NCI-H748 treated with DMSO at 0.1 percent for 48 hours (cell line): ENCODE data around the gene PLPP1.

Source experiments
- DNase-seq: peaks from one replicate; lab custom pipeline; 2025; lab: John Stamatoyannopoulos, UW

Gene PLPP1

DNA sequence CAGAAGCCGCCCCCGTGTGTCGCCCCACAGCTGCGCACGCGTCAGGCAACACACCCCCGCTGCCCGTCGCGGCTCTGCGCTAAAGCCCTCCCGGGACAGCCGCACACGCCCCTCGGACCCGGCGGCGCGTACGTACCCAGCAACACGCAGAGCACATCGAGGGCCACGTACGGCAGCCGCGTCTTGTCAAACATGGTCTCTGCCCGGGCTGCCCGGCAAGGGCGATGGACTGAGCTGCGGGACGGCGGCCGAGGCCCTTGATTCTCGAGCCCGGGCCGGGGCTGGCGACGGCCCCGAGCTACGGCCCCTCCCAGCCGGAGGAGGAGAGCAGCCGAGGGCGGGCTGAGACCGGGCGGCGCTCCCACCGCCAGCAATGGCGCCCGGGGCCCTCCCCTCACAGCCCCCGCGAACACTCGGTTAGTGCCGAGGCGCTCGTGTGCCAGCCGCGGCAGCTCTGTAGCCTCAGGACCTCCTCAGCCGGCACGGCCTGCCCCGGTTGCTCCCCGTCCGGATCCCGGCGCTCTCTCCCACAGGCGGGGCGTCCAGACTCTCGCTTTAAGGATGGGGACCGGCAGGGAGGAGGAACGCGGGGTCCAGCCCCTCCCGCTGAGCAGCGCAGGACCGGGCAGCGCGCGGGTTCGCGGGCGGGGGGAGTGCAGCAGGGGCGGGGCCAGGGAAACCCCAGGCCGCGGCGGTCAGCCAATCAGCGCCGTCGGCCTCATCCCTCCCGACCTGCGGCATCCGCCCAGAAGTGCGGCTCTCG lies at the start of gene PLPP1:
PLPP1 (minus strand) TSS at position 529 of the 763 bp plus-strand sequence; CDS start at position 194, 335 bp downstream.
- peak; percentile 75 for DNase-seq

DNA sequence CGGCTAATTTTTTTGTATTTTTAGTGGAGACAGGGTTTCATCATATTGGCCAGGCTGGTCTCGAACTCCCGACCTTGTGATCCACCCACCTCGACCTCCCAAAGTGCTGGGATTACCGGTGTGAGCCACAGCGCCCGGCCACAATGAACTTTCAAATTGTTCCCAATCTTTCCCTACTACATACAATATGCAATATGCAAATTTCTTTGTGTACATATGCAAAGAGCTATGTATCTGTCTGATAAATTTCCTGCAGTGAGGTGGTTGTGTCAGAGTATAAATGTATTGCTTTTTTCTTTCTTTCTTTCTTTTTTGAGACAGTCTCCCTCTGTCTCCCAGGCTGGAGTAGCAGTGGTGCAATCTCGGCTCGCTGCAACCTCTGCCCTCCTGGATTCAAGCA lies 48.8 kb upstream of the PLPP1 start:
- no peak for DNase-seq

DNA sequence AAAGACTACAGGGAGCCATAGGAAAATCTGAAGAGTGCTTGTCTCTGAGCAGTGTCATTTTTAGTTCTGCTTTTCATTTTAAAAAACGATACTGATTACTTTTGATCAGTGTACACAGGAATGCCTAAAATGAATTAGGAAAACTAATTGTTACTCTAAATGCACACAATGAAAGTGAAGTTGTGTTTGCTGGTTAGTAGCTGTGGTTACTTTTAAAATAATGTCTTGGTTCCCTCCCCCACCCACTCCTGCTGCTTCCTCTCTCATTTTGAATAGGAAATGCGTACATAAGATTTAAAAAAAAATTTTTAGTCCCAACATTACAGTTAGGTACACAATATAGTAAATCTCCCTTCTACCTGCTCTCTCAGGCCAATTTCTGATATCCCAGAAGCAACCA lies 47.5 kb upstream of the PLPP1 start:
- DNase-seq: no peak

DNA sequence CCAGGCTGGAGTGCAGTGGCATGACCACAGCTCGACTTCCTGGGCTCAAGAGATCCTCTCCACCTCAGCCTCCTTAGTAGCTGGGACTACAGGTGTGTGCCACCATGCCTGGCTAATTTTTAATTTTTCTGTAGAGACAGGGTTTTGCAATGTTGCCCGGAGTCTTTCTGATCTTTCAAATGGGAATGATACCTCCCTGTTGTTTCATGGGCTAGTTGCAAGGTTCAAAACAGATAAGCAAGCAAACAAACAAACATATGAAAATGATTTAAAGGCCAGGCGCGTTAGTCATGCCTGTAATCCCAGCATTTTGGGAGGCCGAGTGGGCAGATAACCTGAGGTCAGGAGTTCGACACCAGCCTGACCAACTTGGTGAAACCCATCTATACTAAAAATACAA lies 45.3 kb upstream of the PLPP1 start:
- no peak for DNase-seq

DNA sequence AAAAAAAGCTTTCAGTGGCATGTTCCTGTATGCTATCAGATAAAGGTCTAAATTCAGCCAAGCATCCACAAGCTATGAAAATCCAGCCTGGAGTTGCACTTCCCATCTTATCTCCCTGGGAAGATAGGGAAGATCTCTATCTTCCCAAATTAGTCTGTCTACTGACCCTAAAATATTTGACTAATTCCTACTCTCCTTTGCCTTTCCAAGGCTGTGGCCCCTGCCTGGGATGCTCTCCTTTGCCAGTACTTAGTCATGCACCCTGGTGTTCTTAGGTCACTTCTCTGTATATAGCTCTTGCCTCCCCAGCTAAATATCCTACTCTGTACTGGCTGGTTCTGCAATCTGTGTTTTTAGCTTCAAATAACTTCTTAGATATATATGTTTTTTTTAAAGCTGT lies 44.0 kb upstream of the PLPP1 start:
- DNase-seq: no peak

DNA sequence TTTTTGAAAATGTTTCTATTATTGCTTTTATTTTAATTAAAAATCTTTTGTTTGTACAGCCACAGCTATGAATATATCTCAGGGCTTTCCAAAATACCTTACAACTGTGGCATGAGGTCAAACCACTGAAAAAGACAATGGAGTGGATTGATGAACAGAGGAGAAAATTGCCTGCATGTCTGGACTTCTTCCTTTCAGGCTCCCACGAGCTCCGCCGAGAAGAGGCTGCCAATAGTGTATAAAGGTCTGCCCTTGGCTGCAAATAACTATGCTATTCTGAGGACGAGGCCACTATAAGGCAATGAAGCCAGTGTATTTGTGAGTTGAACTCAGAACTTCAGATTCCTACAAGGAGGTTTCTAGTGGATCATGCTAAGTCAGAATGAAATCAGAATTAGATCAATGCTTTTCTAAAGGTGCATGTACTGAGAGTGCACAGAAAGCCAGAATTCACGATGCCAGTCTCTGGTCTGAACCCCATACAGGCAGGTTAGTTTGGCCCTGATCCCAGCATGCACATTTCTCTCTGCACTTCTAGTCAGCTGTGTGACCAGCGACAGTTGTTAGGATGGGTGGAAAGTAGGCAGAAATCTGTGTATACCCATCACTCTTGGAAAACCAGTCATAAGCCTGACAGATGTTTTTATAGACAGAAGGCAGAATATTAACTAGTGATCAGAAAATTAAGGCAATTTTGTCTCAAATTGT lies 42.7 kb upstream of the PLPP1 start:
- no peak for DNase-seq

DNA sequence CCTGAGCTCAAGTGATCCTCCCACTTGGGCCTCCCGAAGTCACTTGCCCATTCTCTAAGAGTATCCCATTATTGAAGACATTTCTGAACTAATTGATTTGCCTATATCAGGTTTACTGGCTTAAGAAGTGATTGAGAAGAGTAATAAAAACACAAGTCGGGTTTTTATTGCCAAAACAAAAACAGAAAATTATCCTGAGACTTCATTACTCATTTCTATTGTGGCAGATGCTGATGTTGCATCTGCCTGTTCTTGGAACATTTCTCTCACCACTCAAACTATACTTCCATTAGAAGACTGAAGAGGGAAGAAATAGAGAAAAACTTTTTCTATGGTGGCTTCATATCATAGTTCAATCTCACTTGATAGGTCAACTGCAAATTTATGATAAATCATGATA lies 41.9 kb upstream of the PLPP1 start:
- no peak for DNase-seq

DNA sequence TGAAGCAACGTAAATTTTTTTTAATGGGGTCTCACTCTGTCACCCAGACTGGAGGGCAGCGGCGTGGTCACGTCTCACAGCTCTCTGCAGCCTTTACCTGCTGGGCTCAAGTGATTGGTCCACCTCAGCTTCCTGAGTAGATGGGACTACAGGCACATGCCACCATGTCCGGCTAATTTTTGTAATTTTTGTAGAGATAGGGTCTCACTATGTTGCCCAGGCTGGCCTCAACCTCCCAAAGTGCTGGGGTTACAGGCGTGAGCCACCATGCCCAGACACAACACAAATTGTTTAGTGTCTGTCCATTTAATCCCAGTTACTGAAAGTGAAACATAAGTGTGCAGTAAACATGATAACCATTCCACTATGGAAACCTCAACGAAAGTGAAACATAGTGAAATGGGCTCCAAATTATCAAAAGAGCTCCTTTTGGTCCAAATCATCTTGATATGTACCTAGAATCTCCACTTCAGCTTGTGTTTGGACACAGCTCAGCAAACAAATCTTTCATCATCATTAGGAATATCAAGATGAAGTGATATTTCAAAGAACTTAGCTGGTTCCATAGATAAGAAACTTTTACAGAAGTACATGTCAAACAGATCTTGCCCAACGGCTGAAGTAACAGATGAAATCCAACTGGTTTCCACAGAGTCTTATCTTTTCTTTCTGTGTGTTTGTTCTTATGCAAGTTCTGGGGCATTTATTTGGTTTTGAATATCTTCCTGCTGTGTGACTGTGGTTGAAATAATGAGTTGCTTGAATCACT lies 41.2 kb upstream of the PLPP1 start:
- DNase-seq: no peak

DNA sequence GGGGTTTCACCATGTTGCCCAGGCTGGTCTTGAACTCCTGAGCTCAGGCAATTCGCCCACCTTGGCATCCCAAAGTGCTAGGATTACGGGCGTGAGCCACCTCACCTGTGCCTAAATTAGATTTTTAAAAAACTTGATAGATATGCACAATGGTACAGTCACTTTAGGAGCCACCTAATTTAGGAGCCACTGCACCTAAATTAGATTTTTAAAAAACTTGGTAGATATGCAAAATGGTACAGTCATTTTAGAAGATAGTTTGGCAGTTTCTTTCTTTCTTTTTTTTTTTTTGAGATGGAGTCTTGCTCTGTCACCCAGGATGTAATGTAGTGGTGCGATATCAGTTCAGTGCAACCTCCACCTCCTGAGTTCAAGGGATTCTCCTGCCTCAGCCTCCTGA lies 37.8 kb upstream of the PLPP1 start:
- DNase-seq: no peak

DNA sequence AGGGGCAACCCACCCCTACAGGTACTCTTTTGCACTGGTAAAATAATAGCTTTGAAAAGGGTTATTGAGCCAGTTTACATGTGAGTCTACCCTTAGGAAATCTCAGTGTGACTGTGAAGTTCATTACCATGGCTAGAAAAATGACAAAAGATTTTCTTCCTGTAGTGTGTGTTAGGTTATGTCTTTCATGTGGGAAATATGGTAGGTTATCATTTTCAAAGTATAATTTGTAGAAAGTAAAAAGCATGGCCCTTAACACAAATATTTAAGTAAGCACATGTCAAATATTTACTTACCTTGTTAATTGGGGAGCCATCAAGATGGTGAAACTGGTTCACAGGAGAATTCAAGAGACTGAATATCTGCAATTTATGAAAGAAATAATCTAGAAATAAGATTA lies 37.3 kb upstream of the PLPP1 start:
- peak; percentile 48 for DNase-seq

DNA sequence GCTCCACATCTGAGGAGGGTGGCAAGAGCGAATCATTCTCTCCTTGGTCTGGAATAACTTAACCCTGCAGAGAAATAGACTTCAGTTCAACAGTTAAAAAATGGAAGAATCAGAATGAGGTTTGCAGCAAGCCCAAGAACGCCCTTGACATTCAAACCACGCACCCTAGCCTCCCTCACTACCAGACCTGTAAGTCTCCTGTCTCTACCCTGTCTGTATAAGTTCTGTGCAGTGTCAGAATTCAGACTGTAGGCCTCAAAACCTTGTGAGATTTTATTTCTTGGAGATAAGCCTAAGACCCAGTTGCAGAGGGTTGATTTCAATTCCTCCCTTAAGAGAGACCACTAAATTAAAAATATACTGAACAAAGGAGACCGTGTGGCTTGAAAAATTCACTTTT lies 35.8 kb upstream of the PLPP1 start:
- no peak for DNase-seq

DNA sequence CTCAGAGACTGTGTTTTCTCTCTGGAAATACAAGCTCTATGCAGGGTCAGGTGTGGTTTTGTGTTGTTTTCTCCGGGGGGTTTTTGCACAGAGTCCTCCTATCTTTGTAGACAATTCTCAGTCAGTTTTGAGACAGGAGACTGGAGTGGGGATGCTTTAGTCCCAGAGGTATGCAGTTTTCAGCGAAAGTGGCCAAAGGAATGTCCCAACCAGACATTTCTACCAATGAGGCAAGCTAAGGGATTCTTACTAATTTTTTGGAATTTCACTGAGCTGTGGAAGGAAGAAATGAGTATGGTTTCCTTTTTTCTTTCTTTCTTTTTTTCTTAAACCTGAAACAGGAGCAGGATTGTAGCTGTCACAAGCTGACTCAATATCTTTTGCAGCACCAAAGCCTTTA lies 35.3 kb upstream of the PLPP1 start:
- DNase-seq: no peak

DNA sequence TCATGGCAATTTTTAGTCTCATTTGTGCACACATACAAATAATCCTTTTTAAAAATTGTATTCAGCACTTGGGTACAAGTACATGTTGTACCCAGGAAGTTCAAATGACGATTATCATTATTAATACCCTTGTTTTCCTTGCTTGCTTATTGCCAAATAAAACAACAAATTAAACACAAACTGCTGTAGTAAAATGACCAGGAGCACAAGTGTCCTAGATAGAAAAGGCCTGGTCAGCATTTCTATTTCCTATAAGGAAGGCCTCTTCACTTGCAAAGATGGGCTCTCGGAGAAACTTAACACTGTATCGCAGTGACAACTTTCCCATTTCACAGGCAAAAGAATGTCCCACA lies 34.7 kb upstream of the PLPP1 start:
- DNase-seq: no peak

DNA sequence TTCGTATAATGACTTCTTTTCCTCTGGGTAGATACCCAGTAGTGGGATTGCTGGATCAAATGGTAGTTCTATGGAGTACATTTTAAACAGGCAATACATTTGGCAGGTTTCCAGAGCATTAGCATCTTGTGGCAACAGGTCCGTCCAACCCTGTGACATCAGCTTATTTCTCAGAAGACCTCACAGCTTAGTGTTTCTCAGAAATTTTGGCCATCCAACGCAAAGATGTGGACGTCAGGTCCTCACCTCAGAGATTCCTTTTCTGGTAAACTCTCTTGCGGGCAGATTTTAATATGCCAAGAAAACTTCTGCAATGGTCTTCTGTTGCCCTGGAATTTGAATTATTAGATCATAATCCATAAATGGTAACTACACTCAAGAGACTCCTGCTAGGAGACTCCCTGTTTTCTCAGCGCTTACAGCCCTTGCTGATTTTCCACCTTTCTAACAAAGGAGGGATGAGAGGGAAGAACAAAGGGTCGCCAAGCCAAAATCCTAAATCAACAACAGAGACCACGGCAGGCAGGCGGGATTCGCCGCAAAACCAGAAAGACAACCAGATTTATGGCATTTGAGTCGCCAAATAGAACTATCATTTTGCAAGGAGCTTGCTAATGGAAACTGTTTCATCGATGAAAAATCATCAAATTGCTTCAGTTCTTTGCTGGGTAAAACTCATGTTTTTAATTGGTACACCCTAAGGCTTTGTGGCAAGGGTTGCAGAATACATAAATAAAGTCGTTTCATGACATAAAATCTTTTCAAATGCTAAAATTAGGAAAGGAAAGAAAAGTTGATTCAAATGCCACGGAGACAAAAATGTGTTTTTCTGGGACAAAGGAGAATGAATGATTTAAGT lies 34.1 kb upstream of the PLPP1 start:
- no peak for DNase-seq

DNA sequence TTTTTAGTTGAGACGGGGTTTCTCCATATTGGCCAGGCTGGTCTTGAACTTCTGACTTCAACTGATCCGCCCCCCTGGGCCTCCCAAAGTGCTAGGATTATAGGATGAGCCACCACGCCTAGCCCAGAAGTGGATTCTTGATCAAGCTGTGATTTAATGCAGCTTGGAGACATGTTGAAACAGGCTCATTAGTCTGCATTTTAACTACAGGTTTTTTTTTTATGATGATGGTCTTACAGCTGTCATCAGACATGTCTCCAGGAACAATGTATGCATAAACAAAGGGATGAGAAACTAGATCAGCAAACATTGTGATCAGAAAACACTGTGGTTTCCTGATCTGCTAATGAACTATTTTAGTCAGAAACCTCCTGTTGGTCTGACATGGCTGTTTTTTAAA lies 30.0 kb upstream of the PLPP1 start:
- peak; percentile 85 for DNase-seq

DNA sequence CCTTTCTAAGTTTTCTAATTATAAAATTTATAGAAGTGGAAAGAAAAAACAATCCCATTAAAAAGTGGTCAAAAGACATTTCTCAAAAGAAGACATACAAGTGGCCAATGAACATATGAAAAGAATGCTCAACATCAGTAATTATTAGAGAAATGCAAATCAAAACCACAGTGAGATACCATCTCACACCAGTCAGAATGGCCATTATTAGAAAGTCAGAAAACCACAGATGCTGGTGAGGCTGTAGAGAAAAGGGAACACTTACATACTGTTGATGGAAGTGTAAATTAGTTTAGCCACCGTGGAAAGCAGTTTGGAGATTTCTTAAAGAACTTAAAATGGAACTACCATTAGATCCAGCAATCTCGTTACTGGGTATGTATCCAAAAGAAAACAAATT lies 23.7 kb upstream of the PLPP1 start:
- no peak for DNase-seq

DNA sequence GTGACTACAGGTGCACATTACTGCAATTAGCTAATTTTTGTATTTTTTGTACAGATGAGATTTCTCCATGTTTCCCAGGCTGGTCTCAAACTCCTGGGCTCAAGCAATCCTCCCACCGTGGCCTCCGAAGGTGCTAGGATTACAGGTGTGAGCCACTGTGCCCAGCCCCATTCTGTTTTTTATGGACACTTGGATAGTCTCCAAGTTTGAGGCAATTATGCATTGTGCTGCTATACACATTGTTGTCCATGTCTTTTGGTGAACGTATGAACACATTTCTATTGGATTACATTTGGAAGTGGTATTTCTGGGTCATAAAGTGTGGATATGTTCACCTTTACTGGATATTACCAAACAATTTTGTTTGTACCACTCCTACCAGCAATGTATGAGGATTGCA lies 22.4 kb upstream of the PLPP1 start:
- peak; percentile 88 for DNase-seq

DNA sequence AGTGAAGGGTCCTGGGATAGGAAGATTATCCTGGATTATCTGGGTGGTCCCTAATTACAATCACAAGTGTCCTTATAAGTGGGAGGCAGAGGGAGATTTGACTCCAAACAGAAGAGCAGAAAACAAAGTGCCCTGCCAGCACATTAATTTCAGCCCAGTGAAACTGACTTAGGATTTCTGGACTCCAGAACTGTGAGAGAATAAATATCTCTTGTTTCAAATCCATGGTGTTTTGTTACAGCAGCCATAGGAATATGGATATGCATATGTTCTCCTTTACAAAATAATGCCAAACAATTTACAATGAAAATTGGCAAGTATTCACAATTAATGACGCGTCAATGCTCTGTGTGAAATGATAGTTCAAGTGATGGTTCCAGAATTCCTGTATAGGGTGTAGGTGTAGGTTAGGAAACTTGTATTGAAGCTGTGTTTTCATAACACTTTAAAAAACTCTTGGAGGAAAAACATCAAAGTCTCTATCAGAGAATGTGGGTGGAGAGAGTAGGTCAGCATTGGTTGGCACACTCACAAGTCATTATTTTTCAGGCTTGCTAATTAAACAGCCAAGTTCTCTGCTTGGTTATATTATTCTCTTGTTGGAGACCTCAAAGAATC lies 19.9 kb upstream of the PLPP1 start:
- DNase-seq: no peak

DNA sequence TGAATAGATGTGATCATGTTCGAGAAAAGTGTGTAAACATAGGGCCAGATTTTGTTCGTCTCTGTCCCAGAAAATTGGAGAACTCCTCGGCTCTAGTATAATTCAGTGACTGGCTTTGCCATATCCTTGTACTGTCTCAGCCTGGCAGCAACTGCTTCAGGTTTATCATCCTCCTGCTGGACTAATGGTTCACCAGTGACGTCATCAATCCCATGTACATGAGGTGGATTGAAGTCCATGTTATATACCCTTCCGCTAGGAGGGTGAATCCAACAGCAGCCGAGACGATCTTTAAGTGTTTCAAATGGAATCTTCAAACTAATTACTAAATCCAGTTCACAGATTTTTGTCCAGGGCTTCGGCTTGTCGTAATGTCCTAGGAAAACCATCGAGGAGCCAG lies 17.1 kb upstream of the PLPP1 start:
- DNase-seq: no peak

DNA sequence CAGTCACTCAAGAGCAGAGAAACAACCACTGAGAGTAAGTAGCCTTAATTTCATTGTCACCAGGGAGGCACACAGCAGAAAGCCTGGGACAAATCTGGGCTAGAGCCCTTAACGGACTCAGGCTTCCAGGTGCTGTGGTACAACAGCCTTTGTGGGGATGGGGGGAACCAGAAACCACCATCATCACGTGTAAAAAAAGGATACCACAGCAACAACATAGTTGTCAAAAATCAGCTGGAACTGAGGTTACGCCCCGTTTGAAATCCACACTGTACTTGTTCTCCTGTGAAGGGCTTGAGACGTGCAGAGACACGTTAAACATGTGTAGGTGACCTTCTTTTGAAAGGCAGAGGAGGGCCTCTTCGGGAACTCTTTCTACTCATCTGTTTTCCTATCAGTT lies 16.6 kb upstream of the PLPP1 start:
- no peak for DNase-seq

DNA sequence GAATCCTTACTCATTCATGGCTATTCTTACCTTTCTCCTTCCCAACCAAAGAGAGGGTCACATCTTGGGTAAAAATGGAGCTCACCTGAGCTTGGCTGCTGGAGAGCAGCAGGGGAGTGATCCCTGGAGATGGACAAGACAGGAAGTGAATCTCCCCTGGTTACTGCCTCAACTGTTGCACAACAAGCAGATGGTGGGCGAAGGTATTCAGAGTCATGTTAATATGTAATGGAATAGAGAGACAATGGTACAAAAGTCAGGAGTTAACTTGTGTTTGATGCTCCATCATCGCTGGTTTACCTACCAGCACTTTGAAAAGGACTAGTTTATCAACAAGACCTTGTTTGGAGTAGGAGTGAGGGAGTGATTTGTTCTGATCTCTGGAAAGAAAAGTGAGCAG lies 13.0 kb upstream of the PLPP1 start:
- DNase-seq: no peak

DNA sequence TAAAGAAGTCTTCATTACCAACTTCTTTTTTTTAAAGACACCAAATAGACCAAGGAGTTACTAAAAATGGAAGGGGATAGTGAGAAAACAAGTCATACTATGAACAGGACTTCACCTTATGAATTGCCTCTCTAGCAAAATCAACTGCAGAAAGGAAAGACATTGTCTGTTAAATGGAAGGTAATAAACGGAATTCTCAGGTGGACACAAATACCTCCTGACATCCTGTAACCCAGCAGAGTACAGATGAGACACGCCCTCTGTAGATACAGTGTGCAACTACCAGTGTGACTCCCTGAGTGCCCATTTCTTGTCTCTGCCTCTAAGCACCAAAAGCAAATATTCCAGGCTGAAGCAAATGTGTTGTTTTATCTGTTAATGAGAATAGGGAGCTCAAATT lies 12.2 kb upstream of the PLPP1 start:
- peak; percentile 58 for DNase-seq
